NCI-H1417 treated with DMSO at 0.1 percent for 48 hours (cell line): ENCODE data around the gene MXI1.

Source experiments
- DNase-seq: peaks from one replicate; lab custom pipeline; 2025; lab: John Stamatoyannopoulos, UW

MXI1 gene

DNA sequence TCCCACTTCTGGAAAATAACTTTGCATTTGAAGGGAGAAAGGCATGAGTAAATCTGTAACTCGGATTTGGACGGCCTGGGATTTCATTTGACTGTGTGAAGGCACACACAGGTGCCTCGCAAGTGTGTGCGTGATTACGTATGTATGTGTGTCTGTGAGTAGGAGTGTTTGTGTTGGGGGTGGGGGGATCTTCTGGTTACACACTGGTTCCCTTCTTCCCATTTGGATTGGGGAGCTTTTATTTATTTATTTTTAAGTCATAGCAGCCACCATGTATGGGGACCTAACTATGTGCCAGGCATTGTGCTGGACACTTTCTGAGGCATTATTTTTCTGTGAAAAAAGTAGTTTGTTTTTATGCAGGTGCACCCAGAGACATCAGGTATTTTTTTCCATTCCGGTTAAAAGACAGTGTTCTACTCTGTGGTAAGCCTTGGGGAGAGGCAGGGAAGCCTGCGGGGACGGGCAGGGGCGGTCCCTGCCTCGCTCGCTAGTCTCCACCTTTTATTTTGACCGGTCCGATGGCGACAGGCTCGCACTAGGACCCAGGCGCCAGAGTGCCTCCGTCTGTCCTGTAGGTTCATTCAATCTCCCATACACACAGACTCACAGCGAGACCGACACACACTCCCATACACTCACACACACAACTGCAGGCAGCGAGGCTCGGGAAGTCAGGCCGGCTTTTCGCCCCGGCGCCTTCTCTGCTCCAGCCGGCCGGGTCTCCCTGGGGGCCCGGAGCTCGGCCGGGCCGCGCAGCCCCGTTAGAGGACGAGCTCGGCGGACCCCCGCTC lies at the start of gene MXI1:
MXI1 (plus strand) TSS at position 595 of the 794 bp plus-strand sequence. CDS start 204 bp downstream, outside the sequence.
- DNase-seq, result no peak

- no peak for DNase-seq
Measured at GRCh38 chr10:110158051-110159005, 49.1 kb upstream of the MXI1 start.

DNA sequence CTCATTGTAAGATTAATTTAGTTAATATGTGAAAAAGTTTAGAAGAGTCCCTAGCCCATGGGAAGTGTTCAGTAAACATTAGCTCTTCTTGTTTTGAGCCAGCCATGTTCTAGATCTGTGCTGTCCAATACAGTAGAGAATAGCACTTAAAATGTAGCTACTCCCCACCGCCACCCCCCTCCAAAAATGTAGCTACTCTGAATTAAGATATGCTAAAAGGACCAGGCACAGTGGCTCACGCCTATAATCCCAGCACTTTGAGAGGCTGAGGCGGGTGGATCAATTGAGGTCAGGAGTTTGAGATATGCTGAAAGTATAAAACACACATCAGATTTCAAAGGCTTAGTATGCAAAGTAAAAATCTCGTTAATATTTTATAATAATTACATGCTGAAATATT lies 47.3 kb upstream of the MXI1 start:
- DNase-seq, result no peak

DNA sequence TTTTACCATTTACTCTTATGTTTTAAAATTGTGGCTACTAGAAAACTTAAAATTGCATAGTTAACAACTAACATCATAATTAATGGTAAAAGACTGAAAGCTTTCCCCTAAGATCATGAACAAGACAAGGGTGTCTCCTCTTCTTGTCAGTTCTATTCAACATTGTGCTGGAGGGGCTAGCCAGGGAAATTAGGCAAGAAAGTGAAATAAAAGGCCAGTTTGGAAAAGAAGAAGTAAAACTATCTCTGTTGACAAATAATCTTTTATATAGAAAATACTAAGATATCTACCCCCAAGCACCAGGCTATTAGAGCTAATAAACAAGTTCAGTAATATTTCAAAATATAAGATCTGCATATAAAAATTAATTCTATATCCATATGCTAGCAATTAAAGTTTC lies 46.9 kb upstream of the MXI1 start:
- DNase-seq, result no peak

GRCh38 chr10:110162741-110163145 lies 44.7 kb upstream of the MXI1 start:
- no peak for DNase-seq

GRCh38 chr10:110163192-110163773 lies 44.1 kb upstream of the MXI1 start:
- DNase-seq, result no peak

DNA sequence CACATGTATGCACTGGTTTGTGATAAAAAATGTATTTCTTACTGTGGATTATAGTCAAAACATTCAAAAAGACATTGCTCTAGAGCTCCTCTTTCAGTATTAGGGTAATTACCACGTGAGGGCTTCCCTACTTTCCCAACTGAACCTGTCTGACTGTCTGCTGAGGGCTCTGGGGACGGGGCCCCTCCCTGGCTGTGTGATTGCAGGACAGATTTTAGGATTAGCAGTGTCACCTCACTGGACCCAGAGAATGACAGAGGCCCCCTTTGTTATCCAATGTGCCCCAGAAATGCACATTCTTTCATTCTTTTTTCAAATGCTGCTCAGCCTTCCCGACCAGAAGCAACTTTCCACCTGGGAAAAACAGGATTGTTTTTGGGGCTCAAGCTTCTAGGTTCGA lies 43.6 kb upstream of the MXI1 start:
- DNase-seq, result no peak

GRCh38 chr10:110165239-110165638 lies 42.2 kb upstream of the MXI1 start:
- no peak for DNase-seq

- no peak for DNase-seq
Measured at GRCh38 chr10:110167149-110167548, 40.3 kb upstream of the MXI1 start.

DNA sequence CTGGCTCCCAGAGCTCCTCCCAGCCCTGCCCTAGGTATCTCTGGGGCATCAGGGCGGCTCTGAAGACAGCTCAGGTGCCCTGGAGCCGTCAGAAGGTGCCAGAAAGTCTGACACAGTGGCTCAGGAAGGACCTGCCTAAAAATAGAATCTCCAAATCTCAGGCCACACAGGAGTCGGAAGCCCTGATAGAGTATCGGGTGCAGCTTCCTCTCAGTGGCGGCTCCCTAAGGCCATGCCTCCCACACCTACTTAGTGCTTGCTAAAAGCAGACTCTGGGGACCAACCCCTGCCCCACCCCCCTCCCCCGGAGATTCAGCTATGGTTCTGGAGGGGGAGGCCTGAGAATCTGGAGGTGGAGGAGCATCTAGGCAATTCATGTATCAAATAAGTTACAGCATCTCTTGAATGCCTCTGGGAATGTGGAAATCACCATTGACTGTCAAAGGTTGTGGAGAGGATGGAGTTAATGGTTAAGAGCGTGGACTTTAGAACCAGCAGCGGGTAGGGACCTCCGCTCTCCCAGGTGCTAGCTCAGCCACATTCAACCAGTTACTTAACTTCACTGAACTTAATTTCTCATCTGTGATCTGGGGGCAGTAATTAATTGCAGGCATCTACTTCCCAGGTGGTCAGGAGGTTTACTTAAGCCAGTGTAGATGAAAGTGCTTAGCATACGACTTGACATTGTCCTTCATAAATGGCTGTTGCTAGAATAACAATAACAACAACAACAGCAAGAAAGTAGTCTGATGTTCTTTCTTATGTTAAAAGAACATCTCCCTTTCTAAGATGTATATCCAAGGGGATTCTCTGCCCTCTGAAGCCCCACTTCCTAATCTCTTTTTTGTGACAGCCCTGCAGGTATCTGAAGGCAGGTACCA lies 38.6 kb upstream of the MXI1 start:
- DNase-seq, result no peak

DNA sequence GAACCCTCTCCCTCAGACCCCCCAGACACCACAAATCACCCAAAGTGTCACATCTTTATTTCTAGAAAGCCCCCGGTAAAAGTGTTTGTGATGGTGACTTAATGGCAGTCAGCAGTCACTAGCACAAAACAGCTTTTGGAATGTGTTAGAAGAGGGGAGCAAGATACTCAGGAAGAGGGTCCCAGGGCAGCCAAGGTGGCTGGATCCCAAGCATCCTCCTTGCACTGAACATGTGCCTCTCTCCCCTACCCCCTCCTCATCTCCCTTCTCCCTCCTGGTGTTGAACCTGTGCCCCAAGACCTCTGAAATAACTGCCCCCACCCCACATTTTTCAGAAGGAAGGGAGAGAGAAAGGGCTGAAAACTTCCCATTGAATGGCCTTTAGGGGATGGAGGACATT lies 37.8 kb upstream of the MXI1 start:
- no peak for DNase-seq

DNA sequence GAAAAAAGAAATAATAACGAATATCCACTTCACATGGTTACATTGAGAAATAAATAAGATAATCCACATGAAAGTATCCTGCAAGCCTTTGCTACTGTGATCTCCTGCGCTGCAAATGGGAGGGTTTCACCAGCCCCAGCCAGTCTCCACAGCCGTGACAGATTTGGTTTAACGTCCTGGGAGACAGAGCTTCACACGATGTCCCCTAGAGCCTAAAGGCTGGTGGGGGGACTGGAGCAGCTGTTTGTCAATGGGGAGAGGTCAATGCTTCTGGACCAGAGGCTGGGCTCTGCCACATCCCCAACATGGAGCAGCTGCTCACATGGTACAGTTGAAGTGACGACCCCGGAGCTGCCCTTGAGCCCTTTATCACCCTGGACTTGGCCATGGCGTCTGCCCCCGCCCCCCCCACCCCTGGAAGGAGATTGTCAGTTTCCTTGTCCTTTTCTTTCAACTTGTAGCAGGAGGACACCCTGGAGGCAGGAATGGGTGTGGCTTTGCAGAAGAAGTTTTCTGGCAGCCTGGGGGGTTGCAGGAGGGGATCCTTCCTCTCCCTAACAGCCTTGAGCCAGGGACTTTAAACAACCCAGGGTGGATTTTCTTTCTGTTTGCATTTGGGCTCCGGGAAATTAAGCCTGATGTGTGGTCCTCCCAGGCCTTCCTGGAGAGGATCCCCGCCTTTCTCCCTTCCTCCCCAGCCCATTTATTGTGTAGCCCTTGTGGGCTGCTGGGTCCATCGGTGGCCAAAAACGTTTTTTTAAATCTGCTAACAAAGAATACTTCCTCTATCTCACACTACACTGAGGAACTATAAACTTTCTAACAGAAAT lies 37.0 kb upstream of the MXI1 start:
- DNase-seq, result no peak

DNA sequence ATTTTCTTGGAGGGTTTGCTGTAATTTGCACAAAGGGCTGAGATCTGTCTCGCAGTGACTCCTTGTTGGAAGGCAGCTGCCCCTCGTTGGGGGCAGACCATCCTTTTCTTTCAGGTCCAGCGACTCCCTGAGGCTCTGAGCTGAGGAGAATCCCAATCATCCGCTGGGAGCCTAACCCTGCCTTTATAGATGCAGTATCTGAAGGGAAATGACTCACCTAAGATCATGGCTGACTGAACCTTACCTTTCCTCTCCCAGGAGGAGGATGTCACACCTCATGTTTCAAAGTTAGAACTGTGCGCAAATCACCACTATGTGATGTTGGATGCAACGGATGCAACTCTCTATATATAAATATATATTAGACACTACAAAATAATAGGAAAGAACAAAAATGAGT lies 36.4 kb upstream of the MXI1 start:
- no peak for DNase-seq

DNA sequence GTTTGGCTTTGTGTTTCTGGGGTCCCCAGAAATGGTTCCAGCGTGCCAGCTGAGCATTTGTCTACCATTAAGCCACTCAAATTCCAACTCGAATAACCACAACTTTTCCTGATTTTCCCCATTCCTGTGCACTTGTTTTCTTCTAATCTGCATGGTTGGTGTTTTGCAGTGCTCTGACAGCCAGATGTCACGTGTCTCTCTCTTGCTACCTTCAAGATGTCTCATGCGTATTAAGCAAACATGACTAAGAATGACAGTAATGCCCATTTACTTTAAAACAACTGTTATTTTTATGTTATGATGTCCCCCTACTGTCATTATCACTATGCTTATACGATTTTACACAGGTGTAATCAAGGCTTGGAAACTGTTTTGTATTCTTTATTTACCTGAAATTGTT lies 35.2 kb upstream of the MXI1 start:
- DNase-seq, result no peak

GRCh38 chr10:110174201-110174600 lies 33.2 kb upstream of the MXI1 start:
- DNase-seq, result no peak

GRCh38 chr10:110174816-110175215 lies 32.6 kb upstream of the MXI1 start:
- DNase-seq, result no peak

- DNase-seq, result no peak
Measured at GRCh38 chr10:110175406-110175805, 32.0 kb upstream of the MXI1 start.

DNA sequence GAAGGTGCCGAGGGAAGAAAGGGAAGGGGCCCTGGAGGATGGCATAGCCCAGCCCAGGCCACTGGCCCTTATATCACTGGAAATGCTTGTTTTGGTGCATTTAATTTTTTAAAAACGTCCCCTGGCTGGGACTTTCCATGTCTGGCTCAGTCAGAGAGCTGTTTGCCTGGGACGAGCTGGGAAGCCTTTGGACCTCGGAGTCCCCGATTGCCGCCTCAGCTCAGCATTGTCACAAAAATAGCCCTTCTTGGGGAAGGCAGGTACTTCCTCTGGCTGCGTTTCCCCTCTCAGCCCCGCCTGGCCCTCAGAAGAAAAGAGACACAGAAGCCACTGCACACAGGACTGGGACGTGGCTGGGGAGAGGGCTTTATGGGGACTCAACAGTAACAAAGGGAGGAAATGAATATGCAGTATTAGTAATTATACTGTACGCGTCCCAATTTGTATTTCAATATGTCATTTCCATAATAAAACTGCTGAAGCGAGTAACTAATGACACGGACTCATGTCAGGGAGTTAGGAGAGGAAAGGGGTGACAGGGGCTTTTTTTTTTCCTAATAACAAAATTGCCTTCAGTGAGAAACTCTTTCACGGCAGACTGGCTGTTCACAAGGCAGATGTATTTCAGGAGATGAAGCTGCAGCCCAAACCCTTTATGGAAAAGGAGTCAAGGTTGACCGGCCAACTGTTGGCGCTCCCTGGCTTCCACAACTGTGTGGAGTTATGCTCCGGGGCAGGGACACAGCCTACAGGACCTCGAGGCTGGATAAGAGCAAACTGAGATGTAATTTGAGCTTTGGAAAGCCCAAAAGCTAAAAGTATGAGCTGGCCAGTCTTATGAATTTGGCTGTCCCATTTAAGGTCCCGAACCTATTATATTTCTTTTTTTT lies 31.0 kb upstream of the MXI1 start:
- no peak for DNase-seq

DNA sequence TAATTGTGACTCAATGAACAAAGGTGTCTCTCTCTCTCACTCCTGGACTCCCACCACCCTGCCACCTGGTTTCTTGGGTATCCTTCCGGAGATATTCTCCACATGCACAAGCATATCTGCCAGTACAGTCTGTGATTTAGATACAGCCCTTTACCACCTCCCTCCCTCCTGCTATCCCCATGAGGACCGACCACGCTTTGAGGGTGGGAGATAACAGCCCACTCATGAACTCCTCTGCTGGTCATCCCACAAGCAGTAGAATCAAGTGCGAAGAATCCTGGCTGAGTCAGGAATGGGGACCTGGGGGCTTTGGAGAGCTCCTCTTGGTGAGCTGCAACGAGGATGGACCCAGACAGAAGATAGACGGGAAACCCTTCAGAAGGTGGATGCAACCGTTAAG lies 28.2 kb upstream of the MXI1 start:
- no peak for DNase-seq

GRCh38 chr10:110181451-110181850 lies 26.0 kb upstream of the MXI1 start:
- no peak for DNase-seq
